TTC549 (cell line): ENCODE results near the gene TRIM14.
"Not testable (repeated sequence)": the region's sequence is repeated elsewhere in the genome, so short reads cannot be mapped to it uniquely, and the experiment has no call there.

Experiments used
- FAIRE-seq: peaks from 2 replicates; lab custom pipeline; 2012; peaks lifted over from hg19 to GRCh38; lab: Jason Lieb, UNC

Gene TRIM14

DNA sequence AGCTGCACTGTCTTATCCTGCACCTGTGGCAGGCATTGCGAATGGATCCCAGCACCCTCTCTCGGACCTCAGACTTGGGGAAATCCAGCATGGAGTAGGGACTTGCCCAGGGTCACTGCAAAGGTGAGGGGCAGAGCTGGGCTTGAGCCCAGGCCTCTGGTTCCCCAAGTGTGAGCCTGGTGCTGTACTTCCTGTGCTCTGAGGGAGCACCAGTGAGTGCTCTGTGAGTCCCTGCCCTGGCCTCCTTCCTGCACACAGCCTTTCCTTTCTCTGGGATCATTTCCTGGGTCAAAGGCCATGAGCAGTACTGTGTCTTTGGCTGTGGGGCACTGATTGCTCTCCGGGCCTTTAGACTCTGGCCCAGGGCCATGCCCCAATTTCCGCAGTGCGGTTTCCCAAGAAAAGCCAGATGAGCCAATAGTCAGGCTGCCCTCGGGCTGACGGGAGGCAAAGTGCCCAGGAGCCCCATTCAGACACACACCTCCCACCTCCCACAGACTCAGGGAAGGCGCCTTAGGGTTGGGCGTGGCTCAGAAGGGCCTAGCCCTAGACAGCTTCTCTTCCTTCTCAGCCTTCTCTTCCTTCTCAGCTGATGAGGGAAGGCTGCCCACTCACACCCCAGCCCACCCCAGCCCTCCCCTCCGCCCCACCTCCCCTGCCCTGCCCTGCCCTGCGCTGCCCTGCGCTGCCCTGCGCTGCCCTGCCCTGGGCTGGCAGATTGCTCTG, 23.3 kb upstream of the TRIM14 start:
- FAIRE-seq, result no peak

- FAIRE-seq, result no peak
These were observed 21.5 kb upstream of the TRIM14 start for GRCh38 chr9:98140503-98140902.

DNA sequence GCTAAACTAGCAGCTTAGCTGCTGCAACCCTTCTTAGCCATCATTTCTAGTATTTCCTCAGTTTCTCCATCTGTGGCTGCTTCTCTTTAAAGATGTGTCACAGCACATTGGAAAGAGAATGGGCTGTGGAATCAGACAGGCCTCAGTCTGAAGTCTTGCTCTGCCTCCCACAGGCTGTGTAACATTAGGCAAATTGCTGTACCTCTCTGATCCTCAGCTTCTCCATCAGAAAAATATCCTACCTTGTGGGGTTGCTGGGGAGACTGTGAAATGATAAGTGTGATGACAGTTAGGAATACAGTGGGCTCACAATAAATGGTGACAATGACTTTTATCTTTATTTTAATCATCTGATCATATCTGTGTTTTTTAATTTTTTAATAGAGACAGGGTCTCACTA, 17.5 kb upstream of the TRIM14 start:
- no peak for FAIRE-seq

- no peak for FAIRE-seq
These were observed 16.9 kb upstream of the TRIM14 start for GRCh38 chr9:98135938-98136337.

DNA sequence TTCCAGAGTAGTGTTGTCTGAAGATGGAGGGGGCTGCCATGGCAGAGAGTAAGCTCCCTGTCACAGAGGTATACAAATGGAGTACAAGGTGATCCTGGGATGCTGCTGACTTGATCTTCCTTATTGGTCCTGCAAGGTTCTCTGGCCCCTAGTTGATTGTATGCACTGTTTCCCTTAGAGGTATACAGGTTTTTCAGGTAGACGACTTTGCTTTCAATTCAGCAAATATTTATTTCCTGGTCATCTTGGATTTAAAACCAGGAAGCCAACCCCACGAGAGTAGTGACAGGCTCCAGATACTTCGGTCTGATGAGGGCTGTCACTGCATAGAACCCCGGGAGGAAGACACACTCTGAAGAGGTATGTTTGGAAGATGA, 16.5 kb upstream of the TRIM14 start:
- FAIRE-seq, result no peak

DNA sequence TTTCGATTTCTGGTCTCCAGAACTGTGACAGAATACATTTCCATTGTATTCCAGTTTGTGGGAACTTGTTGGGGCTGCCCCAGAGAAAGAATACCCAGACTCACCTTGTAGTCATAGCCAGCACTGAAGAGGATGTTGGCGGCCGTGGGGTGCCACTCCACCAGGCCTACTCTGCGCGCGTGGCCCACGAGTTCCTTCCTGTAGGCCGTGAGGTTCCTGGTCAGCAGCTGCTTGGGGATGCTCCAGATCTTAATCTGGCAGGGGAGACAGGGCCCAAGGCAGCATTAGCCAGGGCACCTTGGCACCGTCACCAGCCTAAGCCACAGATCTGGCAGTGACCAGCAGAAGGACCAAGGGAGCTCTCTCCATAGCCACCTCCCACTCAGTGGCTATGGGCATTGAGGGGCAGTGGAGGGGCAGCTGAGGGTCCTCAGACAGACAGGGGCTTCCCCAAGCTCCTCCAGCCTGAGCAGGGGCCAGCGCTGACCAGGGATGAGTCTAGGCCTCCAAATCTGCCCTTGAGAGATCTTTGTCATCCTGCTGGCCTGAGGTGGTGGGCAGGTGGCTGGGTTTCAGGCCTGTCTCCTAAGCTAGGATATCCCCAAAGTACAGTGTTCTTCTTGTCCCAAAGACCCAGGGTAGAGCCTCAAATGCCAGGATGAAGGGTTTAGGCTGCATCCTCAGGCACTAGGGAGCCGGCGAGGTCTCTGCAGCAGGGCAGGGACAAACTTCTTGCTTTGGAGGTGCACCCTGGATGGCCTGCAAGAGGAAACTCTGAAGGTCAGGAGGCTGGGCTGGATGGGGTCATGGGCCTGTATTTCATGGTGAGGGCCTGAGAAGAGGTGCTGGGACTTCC, 15.9 kb upstream of the TRIM14 start:
- no peak for FAIRE-seq

- FAIRE-seq, result no peak
These were observed 14.0 kb upstream of the TRIM14 start for GRCh38 chr9:98132806-98133631.

DNA sequence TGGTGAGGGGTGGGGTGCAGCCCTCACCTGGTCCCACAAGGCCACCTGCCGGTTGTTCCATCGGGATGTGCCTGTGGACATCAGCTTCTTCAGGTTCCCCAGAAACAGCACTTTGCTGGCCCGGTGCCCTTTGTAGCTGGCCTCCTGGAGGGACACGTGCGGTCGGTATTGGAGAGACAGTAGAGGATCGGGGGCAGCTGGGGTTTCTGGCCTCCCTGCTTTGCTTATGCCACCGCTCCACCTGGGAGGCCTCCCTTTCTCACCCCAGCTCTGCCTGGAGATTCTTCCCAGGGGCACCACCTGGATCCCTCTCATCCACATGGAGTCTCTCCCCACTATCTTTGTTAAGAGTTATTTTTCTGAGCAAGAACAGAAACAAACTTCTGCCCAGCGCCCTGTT, 13.1 kb upstream of the TRIM14 start:
- no peak for FAIRE-seq

- no peak for FAIRE-seq
These were observed 11.7 kb upstream of the TRIM14 start for GRCh38 chr9:98130576-98131228.

DNA sequence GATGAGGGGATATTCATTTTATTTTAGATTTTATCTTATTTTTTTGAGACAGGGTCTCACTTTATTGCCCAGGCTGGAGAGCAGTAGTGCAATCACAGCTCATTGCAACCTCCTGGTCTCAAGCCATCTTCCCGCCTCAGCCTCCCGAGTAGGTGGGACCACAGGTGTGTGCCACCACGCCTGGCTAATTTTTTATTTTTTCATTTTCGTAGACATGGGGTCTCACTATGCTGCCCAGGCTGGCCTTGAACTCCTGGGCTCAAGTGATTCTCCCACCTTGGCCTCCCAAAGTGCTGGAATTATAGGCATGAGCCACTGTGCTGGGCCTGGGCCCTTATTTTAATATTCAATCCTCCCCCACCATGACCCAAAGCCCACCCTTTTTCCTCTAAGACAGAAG, 11.0 kb upstream of the TRIM14 start:
- not testable (repeated sequence) for FAIRE-seq

DNA sequence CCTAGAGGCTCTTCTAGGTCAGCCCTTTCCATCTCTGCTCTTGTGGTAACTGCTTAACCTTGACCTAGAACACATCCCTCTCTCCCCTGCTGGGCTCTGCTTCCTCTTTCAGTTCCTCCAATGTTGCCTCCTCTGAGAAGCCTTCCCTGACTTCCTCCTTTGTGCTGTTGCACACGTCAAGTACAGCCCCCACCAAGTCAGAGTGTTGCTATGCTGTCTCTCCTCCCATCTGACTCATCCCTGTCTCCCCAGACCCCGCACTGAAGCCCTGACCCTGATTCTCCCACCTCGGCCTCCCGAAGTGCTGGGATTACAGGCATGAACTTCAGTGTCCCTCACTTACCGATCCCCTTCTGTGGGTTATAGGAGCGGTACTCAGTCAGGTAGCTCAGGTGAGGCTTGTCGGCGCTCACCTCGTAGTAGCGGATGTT, 10.4 kb upstream of the TRIM14 start:
- FAIRE-seq, result no peak

DNA sequence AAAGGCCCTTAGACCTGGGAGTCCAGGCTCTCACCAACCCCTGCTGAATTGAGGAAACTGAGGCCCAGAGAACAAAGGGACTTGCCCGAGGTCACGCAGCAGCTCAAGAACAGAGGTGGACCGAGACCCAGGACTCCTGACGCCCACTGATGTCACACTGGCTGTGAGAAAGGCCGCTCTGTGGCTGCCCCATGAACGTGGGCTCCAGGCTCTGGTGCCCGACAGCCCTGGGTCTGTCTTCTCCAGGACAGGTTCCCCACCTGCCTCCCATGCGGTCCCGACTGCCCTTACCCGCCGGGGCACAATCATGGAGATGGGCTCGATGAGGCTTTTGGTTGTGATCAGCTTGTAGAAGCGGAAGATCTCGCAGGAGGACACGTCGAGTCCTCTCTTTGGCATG, 9.3 kb upstream of the TRIM14 start:
- FAIRE-seq, result no peak

GRCh38 chr9:98127226-98127625, 8.2 kb upstream of the TRIM14 start:
- FAIRE-seq, result no peak

DNA sequence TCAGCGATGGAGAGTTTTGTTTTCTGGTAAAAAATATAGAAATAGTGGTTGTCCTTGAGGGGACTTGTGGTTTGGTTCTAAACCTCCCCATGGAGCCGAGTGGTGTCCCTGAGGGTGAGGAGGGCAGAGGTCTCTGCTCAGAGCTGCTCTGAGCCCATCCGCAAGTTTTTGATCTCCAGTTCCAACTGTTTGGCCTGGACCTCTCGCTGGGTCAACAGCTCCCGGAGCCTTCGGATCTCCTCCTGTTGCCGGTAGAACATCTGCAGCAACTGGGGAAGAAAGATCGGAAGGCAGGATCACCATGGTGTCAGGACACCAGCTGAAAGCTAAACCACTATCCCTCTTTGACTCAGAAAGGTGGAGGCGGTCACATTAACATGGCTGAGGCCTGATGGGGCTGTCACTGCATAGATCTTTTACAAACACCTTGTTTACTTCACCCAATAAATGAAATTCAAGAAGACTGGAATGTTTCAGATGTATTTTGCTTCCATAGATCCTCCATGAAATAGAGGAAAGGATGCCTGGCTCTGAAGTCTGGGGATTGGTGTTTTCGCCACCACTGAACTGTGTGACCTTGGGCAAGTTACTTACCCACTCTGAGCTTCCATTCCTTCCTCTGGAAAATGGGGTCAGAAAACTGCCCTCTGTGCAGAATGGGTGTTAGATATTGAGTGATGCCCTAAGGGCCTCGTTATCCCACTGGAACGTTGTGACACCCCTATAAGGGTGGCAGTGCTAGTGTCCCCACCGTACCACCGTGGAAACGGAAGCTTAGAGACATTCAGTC, 5.8 kb upstream of the TRIM14 start:
- FAIRE-seq, result no peak

GRCh38 chr9:98124091-98124490, 5.1 kb upstream of the TRIM14 start:
- FAIRE-seq, result not testable (repeated sequence)

- no peak for FAIRE-seq
These were observed 2.0 kb upstream of the TRIM14 start for GRCh38 chr9:98121058-98121457.

DNA sequence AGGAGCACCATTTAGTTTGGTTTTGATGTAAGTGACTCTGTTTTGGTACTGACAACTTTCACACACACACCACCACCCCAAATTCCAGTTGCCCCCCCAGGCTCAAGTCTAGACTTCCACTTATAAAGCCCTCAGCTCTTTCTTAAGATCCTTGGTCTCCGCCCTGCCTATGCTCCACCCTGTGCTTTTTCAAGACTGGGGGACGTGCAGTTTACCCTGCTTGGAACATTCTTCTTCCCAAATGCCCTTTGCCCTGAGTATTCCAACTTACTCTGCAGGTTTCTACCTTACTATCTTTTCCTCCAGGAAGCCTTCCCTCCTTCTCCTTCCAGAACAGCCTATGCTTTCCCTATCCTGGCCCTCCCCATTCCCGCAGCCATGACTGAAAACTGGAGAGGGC, 1.5 kb upstream of the TRIM14 start:
- FAIRE-seq, result no peak

- no peak for FAIRE-seq
These were observed 910 bp downstream of the TRIM14 start for GRCh38 chr9:98117984-98118639.

GRCh38 chr9:98117097-98117496, 1.9 kb downstream of the TRIM14 start:
- not testable (repeated sequence) for FAIRE-seq

GRCh38 chr9:98109052-98109451, 10.0 kb downstream of the TRIM14 start:
- no peak for FAIRE-seq

- FAIRE-seq, result no peak
These were observed 10.4 kb downstream of the TRIM14 start for GRCh38 chr9:98108531-98109031.
